GM23338 (cell line): ENCODE results near the gene TBC1D32. TPM values are rescaled to one million over a fixed set of nuclear protein-coding genes. Genes with fewer than 3 reads are reported as not detected.

ENCODE experiments used
- ATAC-seq: fragments of 200-7000 bp; cut with Tn5 transposase; 3 replicates; pipeline ENCODE4 v1.9.1; 2020
- DNase-seq: peaks from one replicate; pipeline ENCODE4 v3.0.0-alpha.2; 2015; ENCODE audit warnings: low spot score
- H2AFZ ChIP-seq: fragments of 200-600 bp; sonication (generic); 2 replicates; pipeline ENCODE4 v1.8.0; 2016; ENCODE audit warnings: antibody characterized with exemption, mild to moderate bottlenecking, moderate library complexity
- H3F3A ChIP-seq: fragments of 200-600 bp; sonication (generic); replicated peaks from 2 replicates; pipeline ENCODE4 v1.8.0; 2017; ENCODE audit warnings: antibody characterized with exemption, mixed run types, low read depth
- H3K27ac ChIP-seq: fragments of 200-600 bp; sonication (generic); 2 replicates; pipeline ENCODE4 v1.6.1; 2016; ENCODE audit warnings: low read depth
- H3K27me3 ChIP-seq: fragments of 200-600 bp; sonication (generic); 2 replicates; pipeline ENCODE4 v1.8.0; 2016; ENCODE audit warnings: mild to moderate bottlenecking, mixed run types, moderate library complexity; ENCODE audit not compliant: insufficient read depth
- H3K36me3 ChIP-seq: fragments of 200-600 bp; sonication (generic); 2 replicates; pipeline ENCODE4 v1.8.0; 2016; ENCODE audit warnings: mild to moderate bottlenecking; ENCODE audit not compliant: insufficient read depth
- H3K4me1 ChIP-seq: fragments of 200-600 bp; sonication (generic); 2 replicates; pipeline ENCODE4 v1.8.0; 2016; ENCODE audit warnings: mild to moderate bottlenecking, moderate library complexity; ENCODE audit not compliant: insufficient read depth
- H3K4me2 ChIP-seq: fragments of 200-600 bp; sonication (generic); 2 replicates; pipeline ENCODE4 v1.7.1; 2017; ENCODE audit warnings: mixed run types
- H3K4me3 ChIP-seq: fragments of 200-600 bp; sonication (generic); 2 replicates; pipeline ENCODE4 v1.6.1; 2016; ENCODE audit warnings: mixed run types
- H3K79me2 ChIP-seq: fragments of 200-600 bp; sonication (generic); replicated peaks from 2 replicates; pipeline ENCODE4 v1.8.0; 2017; ENCODE audit warnings: mild to moderate bottlenecking; ENCODE audit not compliant: insufficient read depth
- H3K9me2 ChIP-seq: fragments of 200-600 bp; sonication (generic); 2 replicates; pipeline ENCODE4 v1.8.0; 2017; ENCODE audit not compliant: insufficient read depth
- H4K20me1 ChIP-seq: fragments of 200-600 bp; sonication (generic); replicated peaks from 2 replicates; pipeline ENCODE4 v1.8.0; 2017; ENCODE audit warnings: mild to moderate bottlenecking; ENCODE audit not compliant: insufficient read depth
- H3K27ac Mint-ChIP-seq: 2 replicates; pipeline ENCODE4 v1.8.0; 2020; ENCODE audit warnings: inconsistent platforms, mild to moderate bottlenecking, moderate library complexity, mixed read lengths
- H3K27me3 Mint-ChIP-seq: 3 replicates; pipeline ENCODE4 v1.8.0; 2022; ENCODE audit warnings: low read depth, mild to moderate bottlenecking, moderate library complexity, mixed read lengths, inconsistent platforms; ENCODE audit not compliant: insufficient read depth, poor library complexity
- H3K36me3 Mint-ChIP-seq: 3 replicates; pipeline ENCODE4 v1.8.0; 2021; ENCODE audit warnings: low read depth, mild to moderate bottlenecking, inconsistent platforms, moderate library complexity, mixed read lengths
- H3K4me1 Mint-ChIP-seq: 3 replicates; pipeline ENCODE4 v1.8.0; 2020; ENCODE audit warnings: mild to moderate bottlenecking, inconsistent platforms, mixed read lengths
- H3K4me3 Mint-ChIP-seq: 3 replicates; pipeline ENCODE4 v1.8.0; 2021; ENCODE audit warnings: moderate library complexity, mild to moderate bottlenecking, inconsistent platforms, mixed read lengths
- H3K9me3 Mint-ChIP-seq: 3 replicates; pipeline ENCODE4 v1.8.0; 2020; ENCODE audit warnings: moderate library complexity, mild to moderate bottlenecking, inconsistent platforms, mixed read lengths
- CREB1 ChIP-seq: fragments of 250-450 bp; sonication (Bioruptor Pico); IDR thresholded peaks from 2 replicates; pipeline ENCODE4 v1.5.0; 2020; ENCODE audit warnings: low read depth, mild to moderate bottlenecking, moderate library complexity
- EZH2 ChIP-seq: fragments of 200-600 bp; sonication (generic); IDR thresholded peaks from one replicate; pipeline ENCODE4 v1.8.0; 2017; ENCODE audit warnings: antibody characterized with exemption, mild to moderate bottlenecking, low read depth; ENCODE audit not compliant: unreplicated experiment
- JUNB ChIP-seq: IDR thresholded peaks from one replicate; pipeline ENCODE4 v1.6.1; 2016; ENCODE audit warnings: antibody characterized with exemption; ENCODE audit not compliant: unreplicated experiment
- STAT1 ChIP-seq: IDR thresholded peaks from one replicate; pipeline ENCODE4 v1.6.1; 2016; ENCODE audit warnings: antibody characterized with exemption; ENCODE audit not compliant: unreplicated experiment
- ZNF114 ChIP-seq: fragments of 250-450 bp; sonication (Bioruptor Pico); IDR thresholded peaks from 2 replicates; pipeline ENCODE4 v1.5.0; 2020; ENCODE audit warnings: mild to moderate bottlenecking, moderate library complexity
- ZNF331 ChIP-seq: fragments of 250-450 bp; sonication (Bioruptor Pico); IDR thresholded peaks from 2 replicates; pipeline ENCODE4 v1.5.0; 2020; ENCODE audit warnings: low read depth, mild to moderate bottlenecking, moderate library complexity
- ZNF462 ChIP-seq: fragments of 250-450 bp; sonication (Bioruptor Pico); IDR thresholded peaks from 2 replicates; pipeline ENCODE4 v1.5.0; 2020; ENCODE audit warnings: mild to moderate bottlenecking, moderate library complexity
- polyA plus RNA-seq: library from polyadenylated mRNA; unstranded; fragments of >200 nt; fragmentation: Nextera tagmentation; extraction: Ambion mirVana; gene quantifications from 2 replicates; pipeline ENCODE4 v1.2.1, GENCODE V29; 2016
- total RNA-seq: library from RNA; depleted of rRNA; stranded (reverse); fragments of >200 nt; shearing (Covaris generic); gene quantifications from 2 replicates; pipeline ENCODE4 v1.2.3, GENCODE V29; 2014
- TF ChIP-seq, protein P1 (sequence below), 2 experiments: fragments of 200-600 bp in 1 of 2; sonication (generic) in 1 of 2; conservative IDR thresholded peaks; 2 replicates each; pipeline versions ENCODE4 v1.5.1 to v1.6.1; 2016 to 2017; ENCODE audit warnings: antibody characterized with exemption in 2 of 2, low read depth in 2 of 2, mild to moderate bottlenecking in 2 of 2, moderate library complexity in 1 of 2

TBC1D32 gene
- total and polyA plus RNA-seq, 2 experiments from 2014 or later = 8.9 to 10.4 TPM

DNA sequence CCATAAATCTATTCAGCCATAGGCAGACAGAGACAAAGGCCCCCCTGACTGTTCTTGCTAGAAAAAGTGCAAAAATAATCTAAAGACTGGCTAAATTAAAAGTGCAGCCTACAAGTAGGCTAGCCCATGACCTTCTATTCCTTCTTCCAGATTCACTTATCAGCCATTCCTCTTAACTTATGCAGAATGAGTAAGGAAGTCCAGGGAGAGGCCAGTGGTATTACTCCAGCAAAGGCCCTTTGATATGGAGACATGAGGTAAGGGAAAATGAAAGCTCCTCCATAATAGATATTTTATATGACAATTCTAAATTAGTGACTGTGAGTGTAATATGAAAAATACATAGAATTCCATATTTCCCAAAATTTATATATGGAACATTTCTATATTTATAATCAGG, 199.4 kb downstream of the TBC1D32 start (continued):
- TF ChIP-seq ZNF462 (no peak), CREB1 (CRISPR knock-in tag) (no peak)

GRCh38 chr6:121124600-121124999, 209.7 kb downstream of the TBC1D32 start:
- H3K27ac Mint-ChIP-seq = no peak overlapping the region
- DNase-seq (no peak), ATAC-seq (no peak)
- Histone ChIP-seq H4K20me1 (no peaks in the 10 kb centered on the region), H2AFZ (no peak overlapping the region), H3K36me3 (no peaks in the 10 kb centered on the region), H3K27me3 (no peaks in the 10 kb centered on the region), H3K4me1 (no peaks in the 10 kb centered on the region), H3K4me2 (no peak overlapping the region), H3K27ac (no peak overlapping the region), H3K9me2 (no peaks in the 10 kb centered on the region), H3F3A (no peaks in the 10 kb centered on the region), H3K4me3 (no peak overlapping the region), H3K79me2 (no peaks in the 10 kb centered on the region)
- no peaks in the 10 kb centered on the region for H3K27me3 Mint-ChIP-seq
- TF ChIP-seq EZH2 (no peak), ZNF331 (CRISPR knock-in tag) (no peak), CREB1 (CRISPR knock-in tag) (no peak), STAT1 (no peak), JUNB (no peak), ZNF462 (no peak), ZNF114 (CRISPR knock-in tag) (no peak)
- TF ChIP-seq, protein P1, sequence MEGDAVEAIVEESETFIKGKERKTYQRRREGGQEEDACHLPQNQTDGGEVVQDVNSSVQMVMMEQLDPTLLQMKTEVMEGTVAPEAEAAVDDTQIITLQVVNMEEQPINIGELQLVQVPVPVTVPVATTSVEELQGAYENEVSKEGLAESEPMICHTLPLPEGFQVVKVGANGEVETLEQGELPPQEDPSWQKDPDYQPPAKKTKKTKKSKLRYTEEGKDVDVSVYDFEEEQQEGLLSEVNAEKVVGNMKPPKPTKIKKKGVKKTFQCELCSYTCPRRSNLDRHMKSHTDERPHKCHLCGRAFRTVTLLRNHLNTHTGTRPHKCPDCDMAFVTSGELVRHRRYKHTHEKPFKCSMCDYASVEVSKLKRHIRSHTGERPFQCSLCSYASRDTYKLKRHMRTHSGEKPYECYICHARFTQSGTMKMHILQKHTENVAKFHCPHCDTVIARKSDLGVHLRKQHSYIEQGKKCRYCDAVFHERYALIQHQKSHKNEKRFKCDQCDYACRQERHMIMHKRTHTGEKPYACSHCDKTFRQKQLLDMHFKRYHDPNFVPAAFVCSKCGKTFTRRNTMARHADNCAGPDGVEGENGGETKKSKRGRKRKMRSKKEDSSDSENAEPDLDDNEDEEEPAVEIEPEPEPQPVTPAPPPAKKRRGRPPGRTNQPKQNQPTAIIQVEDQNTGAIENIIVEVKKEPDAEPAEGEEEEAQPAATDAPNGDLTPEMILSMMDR (conservative IDR thresholded peaks at IDR 0.05; ENCODE audit: low read depth in 2 of 2) = no peak
- peaks cover 4% of the 10 kb centered on the region; the same call in 2 of the 3 replicates for H3K4me1 Mint-ChIP-seq
- no peak overlapping the region for H3K4me3 Mint-ChIP-seq
- H3K36me3 Mint-ChIP-seq = peaks cover 21% of the 10 kb centered on the region
- peaks cover 8% of the 10 kb centered on the region; the same call in 2 of the 3 replicates for H3K9me3 Mint-ChIP-seq
